ENCODE measurements around the gene SLC25A21.
A peak's percentile ranks its signal among the peaks of the same experiment; 100 is the strongest.
"Not testable (repeated sequence)": the region's sequence is repeated elsewhere in the genome, so short reads cannot be mapped to it uniquely, and the experiment has no call there.

The SLC25A21 gene

GRCh38 chr14:36817071-36817930 lies 355.1 kb downstream of the SLC25A21 start:
- peak; percentile 61 for DNase-seq

- DNase-seq: no peak
Observed at GRCh38 chr14:36816481-36816880, 355.9 kb downstream of the SLC25A21 start.

GRCh38 chr14:36814783-36815182 lies 357.6 kb downstream of the SLC25A21 start:
- DNase-seq: not testable (repeated sequence)

- DNase-seq: no peak
Observed at GRCh38 chr14:36810209-36810608, 362.2 kb downstream of the SLC25A21 start.

DNA sequence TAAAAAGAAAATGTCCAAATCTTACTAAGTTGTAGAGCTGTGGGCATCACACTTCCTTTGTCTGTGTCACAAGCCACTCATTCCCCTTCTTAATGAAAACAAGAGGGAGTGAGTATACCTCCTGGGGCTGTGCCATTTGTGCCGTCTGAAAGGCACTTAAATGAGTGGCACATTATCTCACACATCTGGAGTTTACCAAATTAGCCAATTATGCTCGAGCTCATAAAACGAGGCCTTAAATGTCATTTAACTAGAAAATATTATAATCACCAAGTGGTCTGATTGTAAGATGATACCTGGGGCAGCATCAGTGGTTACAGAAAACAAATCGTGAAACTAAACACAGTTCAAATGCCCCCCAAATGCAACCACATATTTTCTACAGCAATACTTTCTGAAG lies 364.7 kb downstream of the SLC25A21 start:
- DNase-seq: no peak

GRCh38 chr14:36805131-36805559 lies 367.3 kb downstream of the SLC25A21 start:
- no peak for DNase-seq

DNA sequence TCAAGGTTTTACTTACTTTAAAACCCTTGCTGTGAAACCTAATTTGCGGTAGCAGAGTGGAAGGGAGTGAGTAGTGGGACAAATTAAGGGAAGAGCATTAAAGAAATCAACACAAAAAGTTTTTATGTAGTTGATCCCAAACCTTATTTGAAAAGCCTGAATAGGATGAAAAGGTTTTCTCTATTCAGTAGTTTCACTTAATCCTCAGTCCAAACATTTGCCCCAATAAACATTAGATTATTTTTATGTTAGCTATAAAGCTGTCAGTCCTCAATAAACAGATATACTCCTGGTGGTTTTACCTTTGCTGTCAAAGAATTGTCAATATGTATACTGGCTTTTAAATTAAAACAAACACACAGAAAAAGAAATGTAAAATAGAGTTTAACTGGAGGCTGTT lies 374.8 kb downstream of the SLC25A21 start:
- DNase-seq: no peak

GRCh38 chr14:36791402-36791801 lies 381.0 kb downstream of the SLC25A21 start:
- no peak for DNase-seq

- peak; percentile 37 for DNase-seq
Observed at GRCh38 chr14:36785511-36785910, 386.9 kb downstream of the SLC25A21 start.

DNA sequence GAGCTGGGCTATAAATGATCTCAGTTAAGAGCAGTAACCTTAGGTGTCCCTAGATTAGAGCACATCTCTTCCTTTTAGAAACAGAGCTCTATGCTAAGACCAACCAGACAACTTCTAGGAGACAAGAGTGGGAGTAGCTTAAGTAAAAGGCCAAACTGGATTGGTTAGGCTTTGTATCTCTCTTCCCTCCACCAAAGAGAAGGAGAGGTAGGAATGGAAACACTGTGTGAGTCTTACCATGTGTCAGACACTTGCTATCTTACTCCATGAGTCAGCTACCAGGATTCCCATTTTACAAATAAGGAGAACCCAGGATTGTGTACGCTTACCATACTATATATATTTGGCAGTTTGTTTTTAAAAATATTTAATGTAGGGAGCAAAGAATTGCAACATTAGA lies 387.9 kb downstream of the SLC25A21 start:
- DNase-seq: no peak

DNA sequence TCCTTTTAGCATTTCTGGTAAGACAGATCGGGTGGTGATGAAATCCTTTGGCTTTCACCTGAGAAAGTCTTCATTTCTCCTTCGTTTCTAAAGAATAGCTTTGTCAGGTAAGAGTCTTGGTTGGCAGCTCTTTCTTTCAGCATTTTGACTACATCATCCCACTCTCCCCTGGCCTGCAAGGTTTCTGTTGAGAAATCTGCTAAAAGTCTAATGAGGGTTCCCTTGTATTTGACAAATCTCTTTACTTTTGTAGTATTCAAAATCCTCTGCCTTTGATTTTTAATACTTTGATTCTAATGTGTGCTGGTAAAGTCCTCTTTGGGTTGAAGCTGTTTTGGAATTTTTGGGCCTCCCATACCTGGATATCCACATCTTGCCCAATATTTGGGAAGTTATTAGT lies 390.5 kb downstream of the SLC25A21 start:
- no peak for DNase-seq

DNA sequence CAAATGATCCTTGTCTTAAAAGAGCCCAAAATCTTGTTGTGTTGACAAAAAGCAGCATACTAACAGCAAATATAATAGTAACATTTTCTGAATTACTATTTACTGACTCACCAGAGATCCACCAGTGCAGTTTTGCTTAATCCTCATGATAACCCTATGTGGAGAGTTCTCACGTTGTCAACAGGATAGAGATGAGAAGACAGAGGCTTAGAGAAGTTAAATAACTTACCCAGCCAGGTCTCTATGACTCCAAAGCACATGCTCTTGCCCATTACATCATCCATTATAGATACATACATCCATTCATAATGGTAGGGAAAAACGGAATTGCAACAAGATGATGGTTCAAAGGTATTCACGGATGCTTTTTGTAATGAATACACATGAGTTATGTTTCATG lies 398.8 kb downstream of the SLC25A21 start:
- DNase-seq: no peak

- peak; percentile 53 for DNase-seq
Observed at GRCh38 chr14:36773136-36773540, 399.3 kb downstream of the SLC25A21 start.

DNA sequence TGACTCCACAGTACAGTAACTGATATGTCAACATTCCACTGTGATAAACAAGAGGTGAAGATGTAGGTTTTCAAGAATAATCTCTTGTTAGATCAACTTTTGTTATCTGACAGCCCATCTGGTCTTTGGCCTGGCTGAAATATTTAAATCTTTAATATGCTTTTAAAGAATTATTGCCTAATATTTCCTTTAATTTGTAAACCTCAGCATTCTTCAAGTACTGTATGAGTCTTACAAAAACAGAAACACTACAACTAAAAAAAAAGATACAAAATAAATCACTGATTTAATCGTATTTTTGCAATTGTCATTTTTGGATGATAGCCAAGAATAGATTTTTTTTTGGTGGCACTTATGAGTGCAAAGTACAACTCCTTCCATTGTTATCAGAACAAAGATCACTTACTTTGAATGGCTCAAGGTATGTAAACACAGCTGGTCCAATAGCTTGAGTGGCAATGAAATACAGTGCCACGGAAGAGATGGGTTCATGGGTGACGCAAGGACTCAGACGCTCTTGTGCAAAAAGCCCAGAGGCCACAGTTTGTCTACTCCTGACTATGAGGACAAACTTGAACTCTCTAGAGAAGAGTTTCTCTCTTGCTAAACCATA lies 401.3 kb downstream of the SLC25A21 start:
- DNase-seq: peak; percentile 87

DNA sequence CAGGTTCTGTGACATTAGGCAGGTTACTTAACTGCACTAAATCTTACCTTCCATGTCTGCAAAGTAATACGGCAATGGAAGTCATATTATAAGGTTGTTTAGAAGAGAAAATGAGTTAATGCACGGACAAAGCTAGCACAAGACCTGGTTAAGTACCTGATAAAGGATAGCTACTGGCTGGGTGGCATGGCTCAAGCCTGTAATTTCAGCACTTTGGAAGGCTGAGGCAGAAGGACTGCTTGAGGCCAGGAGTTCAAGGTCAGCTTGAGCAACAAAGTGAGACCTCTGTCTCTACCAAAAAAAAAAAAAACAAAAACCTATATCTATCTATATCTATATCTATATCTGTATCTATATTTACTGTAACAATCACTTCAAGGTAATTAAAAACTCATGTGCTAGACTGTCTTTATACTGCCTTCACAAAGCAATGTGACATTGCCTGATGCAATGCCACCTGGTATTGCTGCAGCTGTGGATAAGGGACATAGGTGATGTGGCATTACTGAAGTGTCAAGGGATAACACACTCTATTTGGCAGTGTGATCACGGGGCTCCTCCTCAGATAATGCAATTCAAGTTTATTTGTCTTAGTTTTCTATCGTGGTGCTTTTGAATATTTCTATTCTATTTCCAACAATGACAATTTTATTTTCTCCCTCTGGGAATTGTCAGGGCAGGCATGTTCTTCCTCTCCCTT lies 403.6 kb downstream of the SLC25A21 start:
- peak; percentile 64 for DNase-seq

- peak; percentile 93 for DNase-seq
Observed at GRCh38 chr14:36767603-36768281, 404.7 kb downstream of the SLC25A21 start.

DNA sequence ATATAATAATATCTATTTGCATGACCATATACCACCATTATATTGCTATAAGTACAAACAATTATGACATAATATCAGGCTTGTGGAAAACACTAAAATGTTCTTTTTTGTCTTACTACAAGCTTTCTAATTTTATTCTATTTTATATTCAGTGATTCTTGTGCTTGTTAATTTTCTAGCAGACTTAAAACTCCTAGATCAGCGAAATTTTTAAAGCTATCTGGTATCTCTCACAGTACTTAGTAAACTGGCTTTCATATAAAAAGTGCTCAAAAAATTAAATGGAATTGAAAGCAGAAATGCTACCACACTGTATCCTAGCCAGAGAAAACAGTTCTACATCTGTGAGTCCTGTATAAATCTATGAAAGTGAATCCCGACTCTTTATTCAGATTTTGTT lies 405.4 kb downstream of the SLC25A21 start:
- no peak for DNase-seq

DNA sequence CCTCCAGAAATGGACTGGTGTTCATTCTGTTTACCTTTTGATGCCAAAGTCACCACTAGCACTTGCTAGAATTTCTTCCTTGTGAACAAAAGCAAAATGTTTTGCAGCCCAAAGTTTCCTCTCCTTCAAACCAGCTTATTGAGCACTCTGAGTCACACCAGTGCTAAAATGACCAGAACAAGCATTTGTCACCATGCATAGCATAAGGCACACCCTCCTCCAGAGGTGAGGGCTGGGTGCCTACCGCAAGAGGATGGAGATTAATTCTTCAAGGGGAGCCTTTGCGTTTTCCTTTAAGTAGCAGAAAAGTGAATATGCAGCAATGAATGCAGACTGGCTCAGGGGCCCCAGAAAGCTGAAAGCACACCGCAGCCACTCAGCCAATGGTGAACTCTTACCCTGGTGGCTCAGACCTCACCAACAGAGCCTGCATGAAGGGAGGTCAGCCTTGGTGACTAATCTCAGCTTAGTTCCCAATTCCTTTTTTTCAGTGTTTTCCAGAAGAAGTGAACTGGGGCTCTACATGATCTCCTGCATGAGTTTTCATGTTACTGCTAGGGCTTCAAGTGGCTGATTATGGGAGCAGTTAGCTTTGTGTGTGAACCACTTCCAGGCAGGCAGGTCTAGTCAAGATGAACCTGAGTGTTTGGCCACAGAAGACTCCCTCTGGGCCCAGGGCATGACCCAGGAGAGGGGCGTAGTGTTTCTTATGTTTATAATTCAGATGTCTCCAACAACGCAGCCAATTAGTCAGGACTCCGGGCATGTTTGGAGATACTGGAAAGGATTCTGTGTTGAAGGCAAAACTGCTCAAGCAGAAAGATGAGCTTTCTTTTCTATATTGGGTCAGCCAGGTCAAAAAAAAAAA lies 414.4 kb downstream of the SLC25A21 start:
- DNase-seq: no peak

- DNase-seq: no peak
Observed at GRCh38 chr14:36756226-36756625, 416.2 kb downstream of the SLC25A21 start.

- peak; percentile 20 for DNase-seq
Observed at GRCh38 chr14:36755756-36756155, 416.6 kb downstream of the SLC25A21 start.

DNA sequence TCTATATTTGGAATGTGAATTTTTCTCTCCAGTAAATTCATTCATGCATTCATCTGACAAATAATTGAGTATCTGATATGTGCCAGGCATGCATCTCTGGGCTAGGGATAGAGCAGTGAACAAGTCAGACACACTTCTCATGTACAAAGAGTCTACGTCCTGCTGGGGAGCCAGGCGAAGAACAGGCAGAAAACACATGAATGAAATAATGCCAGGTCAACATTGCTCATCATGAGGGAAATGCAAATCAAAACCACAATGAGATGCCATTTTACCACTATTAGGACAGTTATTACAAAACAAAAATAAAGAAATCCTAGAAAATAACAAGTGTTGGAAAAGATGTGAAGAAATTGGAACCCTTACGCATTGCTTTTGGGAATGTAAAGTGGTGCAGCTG lies 420.5 kb downstream of the SLC25A21 start:
- no peak for DNase-seq

GRCh38 chr14:36751106-36751505 lies 421.3 kb downstream of the SLC25A21 start:
- DNase-seq: no peak

Data from NCI-H510A treated with DMSO at 0.1 percent for 48 hours (cell line).